SU-DHL-6 (cell line): Measurements from ENCODE around the gene ATAD3C.
"Not testable (repeated sequence)": the region's sequence is repeated elsewhere in the genome, so short reads cannot be mapped to it uniquely, and the experiment has no call there.

Experiments
- EZH2phosphoT487 ChIP-seq: fragments of 200-600 bp; sonication (generic), shearing (Covaris generic); conservative IDR thresholded peaks from 2 replicates; pipeline ENCODE4 v1.6.1; 2018; ENCODE audit warnings: mild to moderate bottlenecking, antibody characterized with exemption, low read length, moderate library complexity, mixed read lengths
- TF ChIP-seq, protein P1 (sequence below): fragments of 200-600 bp; sonication (generic); IDR thresholded peaks from one replicate; pipeline ENCODE4 v1.5.1; 2017; ENCODE audit warnings: antibody characterized with exemption, mild to moderate bottlenecking, low read length, moderate library complexity; ENCODE audit not compliant: insufficient read depth, poor library complexity, severe bottlenecking

- TF ChIP-seq, protein P1, sequence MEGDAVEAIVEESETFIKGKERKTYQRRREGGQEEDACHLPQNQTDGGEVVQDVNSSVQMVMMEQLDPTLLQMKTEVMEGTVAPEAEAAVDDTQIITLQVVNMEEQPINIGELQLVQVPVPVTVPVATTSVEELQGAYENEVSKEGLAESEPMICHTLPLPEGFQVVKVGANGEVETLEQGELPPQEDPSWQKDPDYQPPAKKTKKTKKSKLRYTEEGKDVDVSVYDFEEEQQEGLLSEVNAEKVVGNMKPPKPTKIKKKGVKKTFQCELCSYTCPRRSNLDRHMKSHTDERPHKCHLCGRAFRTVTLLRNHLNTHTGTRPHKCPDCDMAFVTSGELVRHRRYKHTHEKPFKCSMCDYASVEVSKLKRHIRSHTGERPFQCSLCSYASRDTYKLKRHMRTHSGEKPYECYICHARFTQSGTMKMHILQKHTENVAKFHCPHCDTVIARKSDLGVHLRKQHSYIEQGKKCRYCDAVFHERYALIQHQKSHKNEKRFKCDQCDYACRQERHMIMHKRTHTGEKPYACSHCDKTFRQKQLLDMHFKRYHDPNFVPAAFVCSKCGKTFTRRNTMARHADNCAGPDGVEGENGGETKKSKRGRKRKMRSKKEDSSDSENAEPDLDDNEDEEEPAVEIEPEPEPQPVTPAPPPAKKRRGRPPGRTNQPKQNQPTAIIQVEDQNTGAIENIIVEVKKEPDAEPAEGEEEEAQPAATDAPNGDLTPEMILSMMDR: not testable (repeated sequence)
- not testable (repeated sequence) for TF ChIP-seq EZH2phosphoT487
Measured at GRCh38 chr1:1505366-1505798, 55.9 kb downstream of the ATAD3C start.
